Measurements from ENCODE around the gene ACVR2B. TPM values are rescaled to one million over a fixed set of nuclear protein-coding genes. Genes with fewer than 3 reads are reported as not detected.

Gene ACVR2B
- total RNA-seq, 1 experiment from 2014 or later: 2.8 TPM

DNA sequence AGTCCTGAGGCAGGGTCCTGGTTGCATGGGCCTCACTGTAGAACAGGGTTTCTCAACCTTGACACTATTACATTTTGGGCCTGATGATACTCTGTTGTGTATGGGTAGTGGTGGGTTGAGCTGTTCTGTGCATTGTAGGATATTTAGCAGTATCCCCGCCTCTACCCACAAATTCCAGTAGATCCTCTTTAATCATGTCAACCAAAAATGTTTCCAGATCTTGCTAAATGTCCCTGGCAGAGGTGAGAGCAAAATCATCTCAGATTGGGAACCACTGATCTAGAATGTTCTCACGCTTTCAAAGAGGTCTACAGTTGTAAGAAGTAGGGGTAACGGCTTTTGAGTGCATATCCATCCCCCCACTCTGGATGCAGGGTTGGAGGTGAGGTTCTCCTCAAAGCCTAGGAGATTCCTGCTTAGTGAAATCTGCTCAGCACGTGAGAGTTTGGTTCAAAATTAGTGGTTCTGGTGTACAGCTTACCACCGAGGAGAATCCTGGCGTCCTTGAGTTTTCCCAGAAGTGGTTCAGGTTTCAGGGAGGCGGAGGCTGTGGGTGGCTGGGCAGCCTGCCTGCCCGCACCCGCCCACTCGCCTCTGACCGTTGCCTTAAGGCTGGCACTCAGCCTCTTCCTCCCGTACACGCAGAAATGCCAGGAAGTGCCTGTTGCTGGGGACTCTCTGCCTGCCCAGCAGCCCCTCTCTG is 5.3 kb downstream of the ACVR2B start:
- ATAC-seq: no peak

DNA sequence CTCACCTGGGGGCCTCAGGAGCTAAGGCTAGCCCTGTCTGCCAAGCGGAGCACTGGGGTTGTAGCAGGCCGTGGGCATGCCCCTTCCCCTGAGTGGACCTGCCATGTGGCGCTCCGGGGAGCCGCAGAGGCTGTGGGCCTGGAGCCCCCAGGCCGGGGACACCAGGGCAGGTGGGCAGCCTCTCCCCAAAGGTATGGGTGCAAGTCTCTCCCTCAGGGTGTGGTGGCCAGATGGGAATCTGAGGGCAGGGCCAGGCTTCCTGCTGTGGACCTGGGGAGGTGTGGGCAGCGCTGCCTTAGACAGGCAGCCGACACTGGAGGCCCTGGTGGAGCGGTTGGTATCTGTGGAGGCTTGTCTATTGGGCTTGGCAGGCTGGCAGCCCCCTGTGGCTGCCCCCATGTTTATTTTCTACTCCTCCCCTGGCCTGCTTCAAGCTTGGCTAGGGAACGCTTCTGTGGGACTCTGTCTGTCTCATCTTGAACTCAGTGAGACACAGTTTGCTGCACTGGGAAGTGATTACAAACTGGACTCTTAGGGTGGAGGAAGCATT is 5.9 kb downstream of the ACVR2B start:
- in situ Hi-C loops (cut with HindIII; ENCODE audit: low pct_unique_long_range_greater_than_20kb, low sequenced_read_pairs) (no loop called here), intact Hi-C loops (cut with micrococcal nuclease; ENCODE audit: unreplicated experiment) (no loop called here)
- POLR2A ChIA-PET: no interaction called here
- H3K36me3 ChIP-seq (ENCODE audit: control insufficient read depth, insufficient read depth, low read length): no peaks in the 10 kb centered on the region
- no peaks in the 10 kb centered on the region for H3K27me3 ChIP-seq (ENCODE audit: control insufficient read depth, insufficient read depth, low read length)
- H3K4me3 ChIP-seq (ENCODE audit: low read depth in 2 of 2, low read length in 2 of 2): no peak overlapping the region
- BruUV-seq (replicated peaks): no TSS peak
- H3K4me1 ChIP-seq (ENCODE audit: control insufficient read depth, insufficient read depth, low read length): peaks cover 7% of the 10 kb centered on the region; the same call in 1 of the 2 replicates
- H3K27ac ChIP-seq (ENCODE audit: low read length): no peak overlapping the region
- TF ChIP-seq POLR2AphosphoS5 (IDR thresholded peaks at IDR 0.05; ENCODE audit: low read depth, low read length) (no peak), SIN3A (IDR thresholded peaks at IDR 0.05; ENCODE audit: borderline replicate concordance, insufficient read depth, low read depth, low read length) (no peak), TCF7L2 (IDR thresholded peaks at IDR 0.05; ENCODE audit: low read depth, low read length) (no peak)
- TF ChIP-seq, protein P1, sequence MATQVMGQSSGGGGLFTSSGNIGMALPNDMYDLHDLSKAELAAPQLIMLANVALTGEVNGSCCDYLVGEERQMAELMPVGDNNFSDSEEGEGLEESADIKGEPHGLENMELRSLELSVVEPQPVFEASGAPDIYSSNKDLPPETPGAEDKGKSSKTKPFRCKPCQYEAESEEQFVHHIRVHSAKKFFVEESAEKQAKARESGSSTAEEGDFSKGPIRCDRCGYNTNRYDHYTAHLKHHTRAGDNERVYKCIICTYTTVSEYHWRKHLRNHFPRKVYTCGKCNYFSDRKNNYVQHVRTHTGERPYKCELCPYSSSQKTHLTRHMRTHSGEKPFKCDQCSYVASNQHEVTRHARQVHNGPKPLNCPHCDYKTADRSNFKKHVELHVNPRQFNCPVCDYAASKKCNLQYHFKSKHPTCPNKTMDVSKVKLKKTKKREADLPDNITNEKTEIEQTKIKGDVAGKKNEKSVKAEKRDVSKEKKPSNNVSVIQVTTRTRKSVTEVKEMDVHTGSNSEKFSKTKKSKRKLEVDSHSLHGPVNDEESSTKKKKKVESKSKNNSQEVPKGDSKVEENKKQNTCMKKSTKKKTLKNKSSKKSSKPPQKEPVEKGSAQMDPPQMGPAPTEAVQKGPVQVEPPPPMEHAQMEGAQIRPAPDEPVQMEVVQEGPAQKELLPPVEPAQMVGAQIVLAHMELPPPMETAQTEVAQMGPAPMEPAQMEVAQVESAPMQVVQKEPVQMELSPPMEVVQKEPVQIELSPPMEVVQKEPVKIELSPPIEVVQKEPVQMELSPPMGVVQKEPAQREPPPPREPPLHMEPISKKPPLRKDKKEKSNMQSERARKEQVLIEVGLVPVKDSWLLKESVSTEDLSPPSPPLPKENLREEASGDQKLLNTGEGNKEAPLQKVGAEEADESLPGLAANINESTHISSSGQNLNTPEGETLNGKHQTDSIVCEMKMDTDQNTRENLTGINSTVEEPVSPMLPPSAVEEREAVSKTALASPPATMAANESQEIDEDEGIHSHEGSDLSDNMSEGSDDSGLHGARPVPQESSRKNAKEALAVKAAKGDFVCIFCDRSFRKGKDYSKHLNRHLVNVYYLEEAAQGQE (IDR thresholded peaks at IDR 0.05; ENCODE audit: insufficient read depth in 1 of 2, low read depth in 2 of 2, low read length in 1 of 2): no peak
- TF ChIP-seq, protein P2, sequence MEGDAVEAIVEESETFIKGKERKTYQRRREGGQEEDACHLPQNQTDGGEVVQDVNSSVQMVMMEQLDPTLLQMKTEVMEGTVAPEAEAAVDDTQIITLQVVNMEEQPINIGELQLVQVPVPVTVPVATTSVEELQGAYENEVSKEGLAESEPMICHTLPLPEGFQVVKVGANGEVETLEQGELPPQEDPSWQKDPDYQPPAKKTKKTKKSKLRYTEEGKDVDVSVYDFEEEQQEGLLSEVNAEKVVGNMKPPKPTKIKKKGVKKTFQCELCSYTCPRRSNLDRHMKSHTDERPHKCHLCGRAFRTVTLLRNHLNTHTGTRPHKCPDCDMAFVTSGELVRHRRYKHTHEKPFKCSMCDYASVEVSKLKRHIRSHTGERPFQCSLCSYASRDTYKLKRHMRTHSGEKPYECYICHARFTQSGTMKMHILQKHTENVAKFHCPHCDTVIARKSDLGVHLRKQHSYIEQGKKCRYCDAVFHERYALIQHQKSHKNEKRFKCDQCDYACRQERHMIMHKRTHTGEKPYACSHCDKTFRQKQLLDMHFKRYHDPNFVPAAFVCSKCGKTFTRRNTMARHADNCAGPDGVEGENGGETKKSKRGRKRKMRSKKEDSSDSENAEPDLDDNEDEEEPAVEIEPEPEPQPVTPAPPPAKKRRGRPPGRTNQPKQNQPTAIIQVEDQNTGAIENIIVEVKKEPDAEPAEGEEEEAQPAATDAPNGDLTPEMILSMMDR (IDR thresholded peaks at IDR 0.05): no peak
- no peaks in the 10 kb centered on the region for H3K9me3 ChIP-seq (ENCODE audit: control insufficient read depth, insufficient read depth, low read depth, low read length)
- DNase-seq (ENCODE audit: low read depth, low spot score) (no peak), ATAC-seq (no peak)
- CTCF ChIA-PET: no interaction called here

More for the DNA sequence above, 5.3 kb downstream of the ACVR2B start:
- ChIA-PET CTCF (no interaction called here), POLR2A (no interaction called here)
- TF ChIP-seq, protein P1 (IDR thresholded peaks at IDR 0.05; ENCODE audit: insufficient read depth in 1 of 2, low read depth in 2 of 2, low read length in 1 of 2): no peak
- no peak for TF ChIP-seq POLR2AphosphoS5 (IDR thresholded peaks at IDR 0.05; ENCODE audit: low read depth, low read length)
- TF ChIP-seq, protein P2 (IDR thresholded peaks at IDR 0.05): no peak
- TF ChIP-seq SIN3A (IDR thresholded peaks at IDR 0.05; ENCODE audit: borderline replicate concordance, insufficient read depth, low read depth, low read length): no peak
- no peak for TF ChIP-seq TCF7L2 (IDR thresholded peaks at IDR 0.05; ENCODE audit: low read depth, low read length)
- Histone ChIP-seq H3K27ac (ENCODE audit: low read length) (no peak overlapping the region), H3K4me3 (ENCODE audit: low read depth in 2 of 2, low read length in 2 of 2) (no peak overlapping the region), H3K4me1 (ENCODE audit: control insufficient read depth, insufficient read depth, low read length) (peaks cover 7% of the 10 kb centered on the region; the same call in 1 of the 2 replicates), H3K27me3 (ENCODE audit: control insufficient read depth, insufficient read depth, low read length) (no peaks in the 10 kb centered on the region), H3K36me3 (ENCODE audit: control insufficient read depth, insufficient read depth, low read length) (no peaks in the 10 kb centered on the region), H3K9me3 (ENCODE audit: control insufficient read depth, insufficient read depth, low read depth, low read length) (no peaks in the 10 kb centered on the region)
- no peak for DNase-seq (ENCODE audit: low read depth, low spot score)
- no TSS peak for BruUV-seq (replicated peaks)
- intact Hi-C loops (cut with micrococcal nuclease; ENCODE audit: unreplicated experiment) (no loop called here), in situ Hi-C loops (cut with HindIII; ENCODE audit: low pct_unique_long_range_greater_than_20kb, low sequenced_read_pairs) (no loop called here)
